Rectal smooth muscle tissue (tissue), 1 donor: ENCODE results near the gene GRWD1.

Experiments used
- H3K27ac ChIP-seq: one replicate; pipeline ENCODE4 v1.7.0; 2013; ENCODE audit warnings: low read depth, low read length, inconsistent platforms
- H3K27me3 ChIP-seq: one replicate; pipeline ENCODE4 v1.7.0; 2013; ENCODE audit warnings: low read length; ENCODE audit not compliant: control insufficient read depth, insufficient read depth
- H3K36me3 ChIP-seq: one replicate; pipeline ENCODE4 v1.7.0; 2013; ENCODE audit warnings: low read length; ENCODE audit not compliant: control insufficient read depth, insufficient read depth
- H3K4me1 ChIP-seq: one replicate; pipeline ENCODE4 v1.7.0; 2013; ENCODE audit warnings: low read length; ENCODE audit not compliant: control insufficient read depth, insufficient read depth
- H3K4me3 ChIP-seq: one replicate; pipeline ENCODE4 v1.7.0; 2013; ENCODE audit warnings: low read length
- H3K9ac ChIP-seq: one replicate; pipeline ENCODE4 v1.7.0; 2013; ENCODE audit warnings: low read length

Gene GRWD1

DNA sequence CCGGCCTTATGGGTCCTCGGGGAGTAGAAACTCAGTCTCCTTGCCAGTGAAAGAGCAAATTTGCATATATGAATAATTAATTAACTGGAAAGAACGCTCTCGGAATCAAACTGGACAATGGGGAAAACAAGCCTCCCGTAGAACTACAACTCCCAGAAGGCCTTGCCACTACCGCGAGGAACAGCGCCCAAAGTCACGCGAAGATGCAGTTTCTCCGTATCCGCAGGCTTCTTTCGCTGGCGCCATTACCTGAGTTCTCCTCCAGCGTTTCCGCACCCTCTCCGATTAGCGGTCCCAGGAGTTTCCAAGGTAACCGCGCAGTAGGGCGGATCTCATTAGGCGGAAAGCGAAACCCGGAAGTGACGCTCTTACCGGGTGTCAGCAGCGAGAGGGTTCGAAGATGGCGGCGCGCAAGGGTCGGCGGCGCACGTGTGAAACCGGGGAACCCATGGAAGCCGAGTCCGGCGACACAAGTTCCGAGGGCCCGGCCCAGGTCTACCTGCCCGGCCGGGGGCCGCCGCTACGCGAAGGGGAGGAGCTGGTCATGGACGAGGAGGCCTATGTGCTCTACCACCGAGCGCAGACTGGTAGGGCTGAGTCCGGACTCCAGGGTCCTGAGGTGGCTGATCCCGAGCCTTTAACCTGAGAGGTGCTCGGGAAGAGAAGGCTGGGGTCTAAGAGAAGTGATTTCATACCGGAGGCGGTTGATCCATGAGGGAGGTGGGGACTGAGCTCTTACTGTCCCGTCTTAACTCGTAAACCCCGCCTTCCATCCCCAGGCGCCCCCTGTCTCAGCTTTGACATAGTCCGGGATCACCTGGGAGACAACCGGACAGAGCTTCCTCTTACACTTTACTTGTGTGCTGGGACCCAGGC, at the start of gene GRWD1:
Gene GRWD1, plus strand, starts transcription at position 378 of the 876 bp plus-strand sequence. Its CDS starts 23 bp downstream, at position 401.
- H3K4me1 ChIP-seq: peaks cover 8% of the 10 kb centered on the region
- H3K27ac ChIP-seq: peak within 1 kb of the TSS; percentile 87
- H3K36me3 ChIP-seq: peaks cover 24% of the 10 kb centered on the region
- H3K4me3 ChIP-seq: peak within 1 kb of the TSS; percentile 68
- peak within 1 kb of the TSS; percentile 20 for H3K9ac ChIP-seq
- peaks cover 15% of the 10 kb centered on the region for H3K27me3 ChIP-seq

DNA sequence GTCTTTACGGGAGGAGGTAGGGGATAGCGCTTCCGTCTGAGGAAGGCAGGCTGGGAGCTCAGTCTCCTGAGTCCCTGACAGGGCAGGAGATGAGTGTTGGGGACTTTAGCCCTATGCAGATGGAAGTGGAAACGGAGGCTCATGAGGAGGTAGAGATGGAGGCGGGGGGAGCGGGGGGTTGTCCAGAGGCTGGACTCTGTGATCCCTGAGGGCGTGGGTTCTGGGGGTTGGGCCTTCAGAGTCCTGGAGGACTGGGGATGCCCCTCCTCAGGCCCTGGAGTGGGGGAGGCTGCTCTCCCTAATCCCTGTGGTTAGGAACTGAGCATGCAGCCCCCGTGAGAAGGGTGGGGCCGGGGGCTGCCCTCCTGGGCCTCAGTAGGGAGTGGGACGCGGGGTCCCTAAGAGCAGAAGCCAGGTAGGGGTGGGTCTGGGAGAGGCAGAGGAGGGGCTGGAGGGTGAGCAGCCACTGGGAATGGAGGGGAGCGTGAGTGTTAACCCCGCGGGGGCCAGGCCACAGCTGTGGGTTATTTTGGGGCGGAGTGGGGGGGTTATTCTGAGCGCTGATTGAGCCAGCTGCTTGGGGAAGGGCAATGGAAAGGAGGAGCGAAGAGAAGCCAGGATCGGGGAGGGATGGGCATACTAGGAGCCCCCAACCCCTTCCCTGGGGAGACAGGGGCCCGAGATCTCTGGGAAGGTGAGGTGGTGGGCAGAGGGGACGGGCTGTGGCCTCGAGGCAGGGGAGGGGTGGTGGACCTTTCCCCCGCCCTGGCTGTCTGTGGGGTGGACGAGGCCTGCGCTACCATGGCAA, 49.6 kb upstream of the GRWD1 start:
- H3K27ac ChIP-seq: no peak overlapping the region
- H3K36me3 ChIP-seq: no peaks in the 10 kb centered on the region
- H3K4me3 ChIP-seq: no peak overlapping the region
- no peaks in the 10 kb centered on the region for H3K4me1 ChIP-seq
- H3K9ac ChIP-seq: no peak overlapping the region
- peaks cover 46% of the 10 kb centered on the region for H3K27me3 ChIP-seq

DNA sequence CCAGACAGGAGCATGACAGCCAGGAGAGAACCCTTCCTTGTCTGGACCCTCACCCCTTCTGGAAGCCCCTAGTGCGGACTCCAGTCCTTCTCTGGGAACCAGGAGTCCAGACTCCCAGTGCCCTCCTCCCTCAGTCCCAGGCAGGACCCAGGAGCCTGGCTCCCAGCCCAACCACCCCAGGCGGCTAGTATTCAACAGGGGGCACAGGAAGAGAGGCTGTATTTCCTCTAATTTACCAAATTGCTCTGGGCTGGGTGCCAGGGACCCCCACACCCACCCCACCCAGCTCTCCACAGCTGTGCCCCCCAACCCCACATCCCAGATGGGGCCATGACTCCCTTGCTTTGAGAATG, 49.0 kb upstream of the GRWD1 start:
- Histone ChIP-seq H3K4me3 (no peak overlapping the region), H3K36me3 (no peaks in the 10 kb centered on the region), H3K27me3 (peaks cover 46% of the 10 kb centered on the region), H3K9ac (no peak overlapping the region), H3K4me1 (no peaks in the 10 kb centered on the region), H3K27ac (no peak overlapping the region)

DNA sequence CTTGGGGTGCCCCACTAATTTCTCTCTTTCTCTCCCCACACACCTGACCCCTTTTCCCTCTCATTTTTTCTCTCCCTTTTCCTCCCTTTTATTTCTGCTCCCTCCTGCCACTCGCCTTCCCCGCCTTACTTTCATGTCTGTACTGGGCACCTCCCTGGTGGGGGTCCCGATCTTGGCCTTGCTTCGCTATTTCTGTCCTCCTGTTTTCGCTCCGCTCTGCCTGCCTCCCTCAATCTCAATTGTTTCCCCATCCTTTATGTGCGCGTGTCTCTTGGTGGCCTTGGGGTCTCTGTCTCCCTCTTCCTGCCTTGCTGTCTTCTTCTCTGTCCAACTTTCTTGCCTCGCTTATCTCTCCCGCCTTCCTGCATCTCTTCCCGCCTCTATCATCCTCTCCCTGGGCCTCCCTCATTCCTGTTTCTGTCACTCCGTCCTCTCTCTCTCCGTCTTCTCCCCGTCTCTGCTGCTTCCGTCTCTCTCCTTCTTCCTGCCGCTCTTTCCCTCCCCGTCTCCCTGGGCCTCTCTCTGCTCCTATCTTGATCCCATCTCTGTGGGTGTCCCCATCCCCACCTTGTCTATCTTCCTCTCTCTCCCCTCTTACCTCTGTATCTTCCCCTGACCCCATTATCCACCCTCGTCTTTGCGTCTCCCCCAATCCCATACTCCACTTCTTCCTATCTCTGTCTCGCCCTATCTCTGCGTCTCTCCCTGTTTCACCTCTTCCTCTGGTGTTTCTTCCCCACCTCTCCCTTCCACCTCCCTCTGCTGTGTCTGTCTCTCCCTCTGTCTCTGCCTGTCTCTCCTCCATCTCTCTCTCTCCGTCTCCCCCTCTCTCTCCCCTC, 48.3 kb upstream of the GRWD1 start:
- H3K27ac ChIP-seq: no peak overlapping the region
- no peaks in the 10 kb centered on the region for H3K36me3 ChIP-seq
- H3K4me1 ChIP-seq: no peaks in the 10 kb centered on the region
- peak overlapping the region; percentile 29 for H3K4me3 ChIP-seq
- peaks cover 46% of the 10 kb centered on the region for H3K27me3 ChIP-seq
- no peak overlapping the region for H3K9ac ChIP-seq

DNA sequence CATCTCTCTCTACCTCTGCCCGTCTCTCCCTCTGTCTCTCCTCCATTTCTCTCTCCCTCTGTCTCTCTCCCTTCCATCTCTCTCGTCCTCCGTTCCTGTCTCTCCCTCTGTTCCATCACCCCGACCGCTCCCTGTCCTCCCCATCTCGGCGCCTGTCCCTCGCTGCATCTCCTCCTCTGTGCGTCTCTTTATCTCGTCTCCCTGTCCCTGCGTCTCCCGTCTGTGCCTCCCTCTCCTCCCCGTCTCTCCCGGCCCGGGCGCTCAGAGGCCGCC, 47.7 kb upstream of the GRWD1 start:
- Histone ChIP-seq H3K4me1 (no peaks in the 10 kb centered on the region), H3K9ac (no peak overlapping the region), H3K36me3 (no peaks in the 10 kb centered on the region), H3K27ac (no peak overlapping the region), H3K27me3 (peaks cover 42% of the 10 kb centered on the region), H3K4me3 (peak overlapping the region; percentile 29)

DNA sequence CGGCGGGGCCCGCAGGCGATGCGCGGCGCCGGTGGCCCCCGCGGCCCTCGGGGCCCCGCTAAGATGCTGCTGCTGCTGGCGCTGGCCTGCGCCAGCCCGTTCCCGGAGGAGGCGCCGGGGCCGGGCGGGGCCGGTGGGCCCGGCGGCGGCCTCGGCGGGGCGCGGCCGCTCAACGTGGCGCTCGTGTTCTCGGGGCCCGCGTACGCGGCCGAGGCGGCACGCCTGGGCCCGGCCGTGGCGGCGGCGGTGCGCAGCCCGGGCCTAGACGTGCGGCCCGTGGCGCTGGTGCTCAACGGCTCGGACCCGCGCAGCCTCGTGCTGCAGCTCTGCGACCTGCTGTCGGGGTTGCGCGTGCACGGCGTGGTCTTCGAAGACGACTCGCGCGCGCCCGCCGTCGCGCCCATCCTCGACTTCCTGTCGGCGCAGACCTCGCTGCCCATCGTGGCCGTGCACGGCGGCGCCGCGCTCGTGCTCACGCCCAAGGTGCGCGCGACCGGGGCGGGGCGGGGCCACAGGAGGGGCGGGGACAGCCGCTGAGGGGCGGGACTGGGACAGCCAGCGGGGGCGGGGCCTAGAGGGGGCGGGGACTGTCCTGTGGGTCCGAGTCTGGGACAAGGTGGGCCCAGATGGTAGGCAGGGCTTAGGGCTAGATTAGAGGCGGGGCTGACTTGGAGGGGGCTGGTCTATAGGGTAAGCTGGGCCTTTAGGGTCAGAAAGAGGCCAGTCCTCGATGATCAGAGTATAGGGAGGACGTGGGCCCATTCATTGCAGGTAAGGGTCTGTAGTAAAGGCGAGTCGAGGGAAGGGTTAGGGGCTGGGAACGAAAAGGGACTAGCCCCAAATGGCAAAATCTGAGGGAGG, 47.2 kb upstream of the GRWD1 start:
- Histone ChIP-seq H3K27me3 (peaks cover 38% of the 10 kb centered on the region), H3K36me3 (no peaks in the 10 kb centered on the region), H3K4me3 (peak overlapping the region; percentile 57), H3K9ac (no peak overlapping the region), H3K27ac (no peak overlapping the region), H3K4me1 (no peaks in the 10 kb centered on the region)

DNA sequence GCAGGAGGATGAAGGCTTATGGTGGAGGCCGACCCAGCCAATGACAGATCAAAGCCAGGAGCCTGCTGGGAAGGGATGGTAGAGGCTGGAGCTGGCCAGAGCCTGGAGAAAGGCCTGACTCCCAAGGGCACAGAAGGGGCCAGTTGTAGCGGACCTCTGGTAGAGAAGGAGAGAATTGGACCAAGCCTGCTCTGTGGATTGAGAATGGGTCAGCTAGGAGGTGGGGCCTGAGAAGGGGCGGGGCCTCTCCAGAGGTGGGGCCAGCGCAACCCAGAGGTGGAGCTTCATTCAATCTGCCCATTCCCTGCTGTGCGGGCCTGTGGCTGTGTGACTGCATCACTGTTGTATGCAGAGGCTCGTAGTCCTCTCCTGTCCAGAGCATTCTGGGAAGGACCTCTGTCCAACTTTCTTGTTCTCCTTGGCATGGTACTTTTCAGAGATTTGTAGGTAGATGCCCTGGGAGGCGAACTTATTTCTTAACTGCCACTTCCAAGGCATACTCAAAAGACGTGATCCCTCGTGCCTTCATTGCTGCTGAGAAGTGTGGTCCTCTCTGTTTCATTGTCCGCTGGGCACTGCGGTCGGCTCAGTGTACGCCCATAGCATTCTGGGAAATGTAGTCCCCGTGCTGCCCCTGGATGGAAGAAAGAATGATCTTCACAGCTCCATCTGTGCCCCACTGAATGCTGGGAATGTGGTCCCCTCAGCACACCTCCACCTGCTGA, 45.6 kb upstream of the GRWD1 start:
- H3K4me3 ChIP-seq: peak overlapping the region; percentile 17
- no peaks in the 10 kb centered on the region for H3K4me1 ChIP-seq
- no peak overlapping the region for H3K27ac ChIP-seq
- peaks cover 28% of the 10 kb centered on the region for H3K27me3 ChIP-seq
- no peak overlapping the region for H3K9ac ChIP-seq
- no peaks in the 10 kb centered on the region for H3K36me3 ChIP-seq

DNA sequence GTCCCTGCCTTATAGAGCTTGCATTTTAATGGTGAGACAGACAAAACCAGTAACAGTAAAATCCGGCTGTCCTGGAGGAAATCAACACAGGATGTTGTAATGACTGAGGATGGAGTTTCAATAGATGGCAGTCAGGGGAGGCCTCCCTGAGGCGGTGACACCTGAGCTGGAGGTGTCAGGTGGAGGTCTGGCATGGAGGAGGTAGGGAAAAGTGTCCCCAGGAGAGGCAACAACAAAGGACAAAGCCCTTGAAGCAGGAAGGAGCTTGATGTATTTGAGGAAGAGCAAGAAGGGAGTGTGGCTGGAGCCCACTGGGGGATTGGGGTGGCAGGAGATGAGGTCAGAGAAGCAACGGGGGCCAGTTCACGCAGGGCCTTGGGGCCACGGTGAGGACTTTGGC, 44.5 kb upstream of the GRWD1 start:
- Histone ChIP-seq H3K4me1 (no peaks in the 10 kb centered on the region), H3K9ac (no peak overlapping the region), H3K4me3 (no peak overlapping the region), H3K27me3 (peaks cover 17% of the 10 kb centered on the region), H3K36me3 (no peaks in the 10 kb centered on the region), H3K27ac (no peak overlapping the region)

DNA sequence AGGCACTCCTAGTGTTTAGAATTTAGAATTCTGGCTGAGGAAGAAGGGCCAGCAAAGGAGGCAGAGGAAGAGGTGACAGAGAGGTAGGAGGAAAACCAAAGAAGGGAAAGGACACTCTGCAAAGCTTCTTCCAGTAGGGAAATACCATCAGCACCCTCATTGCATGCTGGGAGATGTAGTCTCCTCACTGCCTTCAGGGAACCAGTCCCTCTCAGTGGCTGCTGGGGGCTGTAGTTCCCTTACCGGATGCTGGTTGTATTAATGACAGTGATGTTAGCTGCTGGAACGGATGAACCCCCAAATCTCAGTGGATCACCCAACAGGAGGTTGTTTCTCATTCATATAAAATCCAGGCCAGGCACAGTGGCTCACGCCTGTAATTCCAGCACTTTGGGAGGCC, 42.2 kb upstream of the GRWD1 start:
- Histone ChIP-seq H3K27me3 (no peaks in the 10 kb centered on the region), H3K4me1 (no peaks in the 10 kb centered on the region), H3K36me3 (no peaks in the 10 kb centered on the region), H3K4me3 (no peak overlapping the region), H3K9ac (no peak overlapping the region), H3K27ac (no peak overlapping the region)

DNA sequence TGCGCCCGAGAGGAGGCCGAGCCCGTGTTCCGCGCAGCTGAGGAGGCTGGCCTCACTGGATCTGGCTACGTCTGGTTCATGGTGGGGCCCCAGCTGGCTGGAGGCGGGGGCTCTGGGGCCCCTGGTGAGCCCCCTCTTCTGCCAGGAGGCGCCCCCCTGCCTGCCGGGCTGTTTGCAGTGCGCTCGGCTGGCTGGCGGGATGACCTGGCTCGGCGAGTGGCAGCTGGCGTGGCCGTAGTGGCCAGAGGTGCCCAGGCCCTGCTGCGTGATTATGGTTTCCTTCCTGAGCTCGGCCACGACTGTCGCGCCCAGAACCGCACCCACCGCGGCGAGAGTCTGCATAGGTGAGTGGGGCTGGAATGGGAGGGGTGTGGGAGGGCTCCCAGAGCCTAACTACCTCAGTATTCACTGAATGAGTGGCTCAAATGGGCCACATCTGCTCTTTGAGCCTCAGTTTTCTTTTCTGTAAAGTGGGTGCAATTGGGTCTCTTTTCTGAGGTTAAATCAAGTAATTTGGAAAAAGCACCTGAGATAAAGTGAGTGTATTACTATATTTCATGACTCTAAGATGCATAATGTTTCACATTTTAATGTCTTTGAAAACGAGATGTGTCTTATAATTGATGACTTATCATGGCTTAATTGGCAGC, 40.6 kb upstream of the GRWD1 start:
- Histone ChIP-seq H3K27ac (no peak overlapping the region), H3K27me3 (no peaks in the 10 kb centered on the region), H3K9ac (no peak overlapping the region), H3K36me3 (no peaks in the 10 kb centered on the region), H3K4me3 (no peak overlapping the region), H3K4me1 (no peaks in the 10 kb centered on the region)

DNA sequence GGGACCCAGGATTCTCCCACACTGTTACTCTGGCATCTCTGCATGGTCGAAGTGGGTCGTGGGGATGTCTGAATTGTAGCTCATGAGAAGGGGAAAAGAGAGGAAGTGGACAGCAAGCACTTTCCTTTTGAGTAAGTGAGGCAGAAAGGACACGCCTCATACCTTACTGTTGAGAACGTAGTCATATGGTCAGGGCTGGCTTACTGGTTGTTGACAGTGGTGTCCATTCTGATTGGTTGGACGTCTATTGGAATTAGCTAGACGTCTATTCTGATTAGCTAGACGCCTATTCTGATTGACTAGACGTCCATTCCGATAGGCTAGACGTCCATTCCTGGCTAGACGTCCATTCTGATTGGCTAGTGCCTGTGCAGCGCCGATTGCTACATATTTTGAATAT, 39.9 kb upstream of the GRWD1 start:
- Histone ChIP-seq H3K4me3 (no peak overlapping the region), H3K27me3 (no peaks in the 10 kb centered on the region), H3K27ac (no peak overlapping the region), H3K9ac (no peak overlapping the region), H3K4me1 (no peaks in the 10 kb centered on the region), H3K36me3 (no peaks in the 10 kb centered on the region)
